Gastroesophageal sphincter (tissue), 3 donors: ENCODE measurements around the gene BHLHE23.

ENCODE experiments used
- EP300 ChIP-seq: sonication (generic); formaldehyde crosslinking; IDR thresholded peaks from one replicate; pipeline ENCODE4 v1.6.1; 2017; ENCODE audit warnings: antibody characterized with exemption, mild to moderate bottlenecking
- POLR2A ChIP-seq, 2 donors: fragments of 450-650 bp; IDR thresholded peaks; one replicate each; pipeline ENCODE4 v1.6.1; 2017; ENCODE audit warnings: antibody characterized with exemption in 2 of 2, mild to moderate bottlenecking in 2 of 2, moderate library complexity in 1 of 2
- POLR2AphosphoS5 ChIP-seq: sonication (generic); formaldehyde crosslinking; IDR thresholded peaks from one replicate; pipeline ENCODE4 v1.6.1; 2017; ENCODE audit warnings: antibody characterized with exemption
- TF ChIP-seq, protein P1 (sequence below), 4 experiments: fragments of 200-600 bp in 2 of 4; fragments of 450-650 bp in 2 of 4; sonication (generic) in 1 of 4; IDR thresholded peaks; one replicate each; pipeline ENCODE4 v1.5.1; 2017 to 2019; ENCODE audit warnings: antibody characterized with exemption in 4 of 4, mild to moderate bottlenecking in 2 of 4, moderate library complexity in 2 of 4

DNA sequence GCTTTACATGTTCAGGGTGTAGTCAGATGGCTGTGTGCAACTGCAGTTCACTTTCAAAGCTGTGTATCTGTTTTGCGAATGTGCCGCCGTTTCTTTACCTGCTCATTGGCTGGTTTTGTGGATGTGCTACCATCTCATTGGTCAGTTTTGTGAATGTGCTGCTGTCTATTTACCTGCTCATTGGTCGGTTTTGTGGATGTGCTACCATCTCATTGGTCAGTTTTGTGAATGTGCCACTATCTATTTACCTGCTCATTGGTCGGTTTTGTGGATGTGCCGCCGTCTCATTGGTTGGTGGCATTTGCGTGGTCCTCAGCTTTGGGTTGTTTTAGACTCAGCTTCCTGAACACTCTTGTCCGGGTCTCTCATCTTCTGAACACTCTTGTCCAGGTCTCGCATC is 40.5 kb upstream of the BHLHE23 start:
- TF ChIP-seq EP300 (no peak), POLR2A (IDR thresholded peaks at IDR 0.05) (no peak), POLR2AphosphoS5 (no peak)
- TF ChIP-seq, protein P1, sequence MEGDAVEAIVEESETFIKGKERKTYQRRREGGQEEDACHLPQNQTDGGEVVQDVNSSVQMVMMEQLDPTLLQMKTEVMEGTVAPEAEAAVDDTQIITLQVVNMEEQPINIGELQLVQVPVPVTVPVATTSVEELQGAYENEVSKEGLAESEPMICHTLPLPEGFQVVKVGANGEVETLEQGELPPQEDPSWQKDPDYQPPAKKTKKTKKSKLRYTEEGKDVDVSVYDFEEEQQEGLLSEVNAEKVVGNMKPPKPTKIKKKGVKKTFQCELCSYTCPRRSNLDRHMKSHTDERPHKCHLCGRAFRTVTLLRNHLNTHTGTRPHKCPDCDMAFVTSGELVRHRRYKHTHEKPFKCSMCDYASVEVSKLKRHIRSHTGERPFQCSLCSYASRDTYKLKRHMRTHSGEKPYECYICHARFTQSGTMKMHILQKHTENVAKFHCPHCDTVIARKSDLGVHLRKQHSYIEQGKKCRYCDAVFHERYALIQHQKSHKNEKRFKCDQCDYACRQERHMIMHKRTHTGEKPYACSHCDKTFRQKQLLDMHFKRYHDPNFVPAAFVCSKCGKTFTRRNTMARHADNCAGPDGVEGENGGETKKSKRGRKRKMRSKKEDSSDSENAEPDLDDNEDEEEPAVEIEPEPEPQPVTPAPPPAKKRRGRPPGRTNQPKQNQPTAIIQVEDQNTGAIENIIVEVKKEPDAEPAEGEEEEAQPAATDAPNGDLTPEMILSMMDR (IDR thresholded peaks at IDR 0.05), result no peak
